SK-N-SH (cell line): Measurements from ENCODE around the gene GSTM2. TPM values are rescaled to one million over a fixed set of nuclear protein-coding genes. Genes with fewer than 3 reads are reported as not detected.
A peak's percentile ranks its signal among the peaks of the same experiment; 100 is the strongest.

Experiments used
- CTCF ChIA-PET: fragments of 300-600, 350-600 bp; formaldehyde crosslinking; extraction: SDS; loops from one replicate; lab custom pipeline; 2021; lab: Yijun Ruan, JAX
- POLR2A ChIA-PET: fragments of 350-600 bp; sonication (Branson Sonifier 250); formaldehyde crosslinking; extraction: SDS; loops from one replicate; lab custom pipeline; 2020; ENCODE audit warnings: antibody characterized with exemption, inconsistent platforms; lab: Yijun Ruan, JAX
- DNase-seq: peaks from one replicate; pipeline ENCODE4 v3.0.0; 2012
- H2AFZ ChIP-seq: fragments of 200-600 bp; sonication (generic); 2 replicates; pipeline ENCODE4 v1.8.1; 2016; ENCODE audit warnings: antibody characterized with exemption, mild to moderate bottlenecking, low read depth
- H3F3A ChIP-seq: fragments of 200-600 bp; sonication (generic); replicated peaks from 2 replicates; pipeline ENCODE3; 2016; ENCODE audit warnings: antibody characterized with exemption, mild to moderate bottlenecking; ENCODE audit not compliant: insufficient read depth
- H3K27ac ChIP-seq, 2 experiments: fragments of 200-500 bp in 1 of 2; fragments of 200-600 bp in 1 of 2; sonication (Bioruptor generic) in 1 of 2; sonication (generic), shearing (Covaris generic) in 1 of 2; 2 replicates each; pipeline versions ENCODE4 v1.5.1 to v1.6.1; 2014 to 2016; ENCODE audit warnings: low read depth in 2 of 2, inconsistent platforms in 1 of 2, low read length in 1 of 2, mild to moderate bottlenecking in 1 of 2, mixed read lengths in 1 of 2
- H3K27me3 ChIP-seq: fragments of 200-600 bp; sonication (generic), shearing (Covaris generic); 2 replicates; pipeline ENCODE4 v1.6.1; 2016; ENCODE audit warnings: mixed run types; ENCODE audit not compliant: insufficient read depth
- H3K36me3 ChIP-seq, 2 experiments: fragments of 200-500 bp in 1 of 2; fragments of 200-600 bp in 1 of 2; sonication (Bioruptor generic) in 1 of 2; sonication (generic) in 1 of 2; replicated peaks in 1 of 2; 2 replicates each; pipeline versions ENCODE3 to v1.5.1; 2014 to 2016; ENCODE audit warnings: low read length in 1 of 2, mild to moderate bottlenecking in 1 of 2; ENCODE audit not compliant: insufficient read depth in 2 of 2, control insufficient read depth in 1 of 2
- H3K4me1 ChIP-seq, 2 experiments: fragments of 200-500 bp in 1 of 2; fragments of 200-600 bp in 1 of 2; sonication (Bioruptor generic) in 1 of 2; sonication (generic), shearing (Covaris generic) in 1 of 2; 2 replicates each; pipeline versions ENCODE4 v1.5.1 to v1.6.1; 2014 to 2016; ENCODE audit warnings: low read depth in 1 of 2, low read length in 1 of 2, mixed run types in 1 of 2; ENCODE audit not compliant: insufficient read depth in 2 of 2, control insufficient read depth in 1 of 2
- H3K4me2 ChIP-seq: fragments of 200-600 bp; sonication (generic), shearing (Covaris generic); 2 replicates; pipeline ENCODE4 v1.6.1; 2017; ENCODE audit warnings: mixed run types
- H3K4me3 ChIP-seq, 2 experiments: fragments of 200-500 bp in 1 of 2; fragments of 200-600 bp in 1 of 2; sonication (Bioruptor generic) in 1 of 2; sonication (generic), shearing (Covaris generic) in 1 of 2; 2 replicates each; pipeline versions ENCODE4 v1.5.1 to v1.8.1; 2014 to 2016; ENCODE audit warnings: low read depth in 2 of 2, inconsistent platforms in 1 of 2, low read length in 1 of 2, mild to moderate bottlenecking in 1 of 2, mixed read lengths in 1 of 2, moderate library complexity in 1 of 2
- H3K79me2 ChIP-seq: fragments of 200-600 bp; sonication (generic); 2 replicates; pipeline ENCODE4 v1.8.1; 2017; ENCODE audit warnings: mild to moderate bottlenecking; ENCODE audit not compliant: insufficient read depth
- H3K9ac ChIP-seq: fragments of 200-600 bp; sonication (generic); 2 replicates; pipeline ENCODE4 v1.6.1; 2017; ENCODE audit warnings: mixed run types
- H3K9me2 ChIP-seq: fragments of 200-600 bp; sonication (generic); 2 replicates; pipeline ENCODE4 v1.6.1; 2017; ENCODE audit warnings: mixed run types
- H3K9me3 ChIP-seq: fragments of 200-600 bp; sonication (generic); 2 replicates; pipeline ENCODE4 v1.6.1; 2017; ENCODE audit warnings: mixed run types, mild to moderate bottlenecking, moderate library complexity
- H4K20me1 ChIP-seq: fragments of 200-600 bp; sonication (generic); 2 replicates; pipeline ENCODE4 v1.6.1; 2017; ENCODE audit warnings: mild to moderate bottlenecking, mixed run types; ENCODE audit not compliant: insufficient read depth
- EP300 ChIP-seq, 2 experiments: IDR thresholded peaks; 2 replicates each; pipeline versions ENCODE4 v1.4.0 to v1.6.1; 2012; ENCODE audit warnings: borderline replicate concordance in 1 of 2, low read depth in 1 of 2, low read length in 1 of 2
- EZH2phosphoT487 ChIP-seq: fragments of 200-600 bp; sonication (generic); IDR thresholded peaks from 2 replicates; pipeline ENCODE4 v1.6.1; 2017; ENCODE audit warnings: low read depth, mixed run types, mild to moderate bottlenecking, antibody characterized with exemption, moderate library complexity, borderline replicate concordance
- FOSL2 ChIP-seq: IDR thresholded peaks from 2 replicates; pipeline ENCODE4 v1.4.0; 2012; ENCODE audit warnings: low read depth, mild to moderate bottlenecking, moderate library complexity, borderline replicate concordance
- GABPA ChIP-seq: IDR thresholded peaks from 2 replicates; pipeline ENCODE4 v1.4.0; 2012; ENCODE audit warnings: low read depth, mild to moderate bottlenecking
- PBX3 ChIP-seq: IDR thresholded peaks from 2 replicates; pipeline ENCODE4; 2012
- RCOR1 ChIP-seq: fragments of 150-350 bp; IDR thresholded peaks from 2 replicates; pipeline ENCODE4 v1.6.1; 2017; ENCODE audit warnings: antibody characterized with exemption, low read length
- SMC3 ChIP-seq: IDR thresholded peaks from 2 replicates; pipeline ENCODE4 v1.6.1; 2012; ENCODE audit warnings: low read depth, low read length, improper control_type of control experiment
- TCF12 ChIP-seq: IDR thresholded peaks from 2 replicates; pipeline ENCODE4 v1.4.0; 2012
- USF1 ChIP-seq: IDR thresholded peaks from 2 replicates; pipeline ENCODE4 v1.4.0; 2012; ENCODE audit warnings: low read depth, borderline replicate concordance
- ZBTB33 ChIP-seq: IDR thresholded peaks from 2 replicates; pipeline ENCODE4 v1.4.0; 2012; ENCODE audit warnings: low read depth, borderline replicate concordance
- WGBS: methylation state at CpG from one replicate; pipeline ENCODE4 v1.1.6; 2017; ENCODE audit warnings: low lambda C conversion rate; 5-methylcytosine and 5-hydroxymethylcytosine counted together
- polyA plus RNA-seq, 3 experiments: library from polyadenylated mRNA; depleted of rRNA; stranded (reverse); fragments of >200 nt; gene quantifications; 2 replicates each; pipeline ENCODE4 v1.2.3, GENCODE V29; 2012

GSTM2 gene
- polyA plus RNA-seq, 1 of the 3 experiments (the other 2 are of a cell fraction): 70.2 TPM

GRCh38 chr1:109628540-109629321 is 39.1 kb upstream of the GSTM2 start:
- ChIA-PET POLR2A (interaction anchor here (4.3 kb wide), 1 partner anchor 80 kb away, joined by 26 read pairs; the partner anchor contains the start of gene GNAI3), CTCF (interaction anchor here (0.6 to 11.9 kb wide), 11 partner anchors 8 to 355 kb away, joined by 3 to 114 read pairs (median 3); partner anchors contain the start of gene GNAI3)
- Histone ChIP-seq H3K9ac (no peak overlapping the region), H3K36me3 (peaks cover 20 to 55% of the 10 kb centered on the region in 2 experiments), H3F3A (peaks cover 4% of the 10 kb centered on the region), H3K27ac (no peak overlapping the region), H3K9me3 (no peaks in the 10 kb centered on the region; the same call in 1 of the 2 replicates), H3K27me3 (no peaks in the 10 kb centered on the region), H2AFZ (no peak overlapping the region), H3K4me2 (no peak overlapping the region), H3K9me2 (no peaks in the 10 kb centered on the region), H3K79me2 (peaks cover 15% of the 10 kb centered on the region), H3K4me3 (no peak overlapping the region), H4K20me1 (peaks cover 28% of the 10 kb centered on the region), H3K4me1 (peaks cover 0 to 48% of the 10 kb centered on the region in 2 experiments; a peak in 2 of 4 replicates)
- no peak for DNase-seq
- TF ChIP-seq EZH2phosphoT487 (no peak), RCOR1 (no peak), FOSL2 (peak; percentile 59), PBX3 (no peak), USF1 (no peak), ZBTB33 (peak; percentile 46; the same call in 1 of the 2 replicates)
- WGBS: 89% methylated on average over 15 of the region's 23 CpGs

GRCh38 chr1:109629372-109630030 is 38.4 kb upstream of the GSTM2 start:
- CTCF ChIA-PET: interaction anchor here (0.5 to 11.9 kb wide), 16 partner anchors 8 to 354 kb away, joined by 3 to 114 read pairs (median 3); partner anchors contain the start of gene GNAI3
- H2AFZ ChIP-seq: no peak overlapping the region
- H3K79me2 ChIP-seq: peaks cover 7% of the 10 kb centered on the region; the same call in 1 of the 2 replicates
- peaks cover 0 to 43% of the 10 kb centered on the region in 2 experiments; a peak in 2 of 4 replicates for H3K4me1 ChIP-seq
- peak overlapping the region in 1 of 2 experiments; percentile 11; a peak in 1 of 4 replicates for H3K27ac ChIP-seq
- WGBS: 97% methylated on average over 7 of the region's 10 CpGs
- no peak overlapping the region for H3K4me3 ChIP-seq
- no peak overlapping the region for H3K9ac ChIP-seq
- H3K9me2 ChIP-seq: no peaks in the 10 kb centered on the region
- POLR2A ChIA-PET: interaction anchor here (4.3 kb wide), 1 partner anchor 81 kb away, joined by 26 read pairs; the partner anchor contains the start of gene GNAI3
- peaks cover 4% of the 10 kb centered on the region for H3F3A ChIP-seq
- no peaks in the 10 kb centered on the region; the same call in 1 of the 2 replicates for H3K9me3 ChIP-seq
- peaks cover 20% of the 10 kb centered on the region for H4K20me1 ChIP-seq
- H3K27me3 ChIP-seq: no peaks in the 10 kb centered on the region
- H3K4me2 ChIP-seq: no peak overlapping the region
- TF ChIP-seq EP300 (IDR thresholded peaks at IDR 0.05; ENCODE audit: borderline replicate concordance in 1 of 2, low read depth in 1 of 2, low read length in 1 of 2) (no peak), GABPA (no peak), TCF12 (no peak), SMC3 (no peak)
- H3K36me3 ChIP-seq: peaks cover 20 to 55% of the 10 kb centered on the region in 2 experiments
- DNase-seq: peak; percentile 12
